Neural cell (in vitro differentiated cells): ENCODE measurements around the gene NAV1. TPM values are rescaled to one million over a fixed set of nuclear protein-coding genes. Genes with fewer than 3 reads are reported as not detected.

ENCODE experiments used
- H2AFZ ChIP-seq: fragments of 200-600, 300-800 bp; sonication (generic), shearing (Covaris generic); 2 replicates; pipeline ENCODE4 v1.6.0; 2014; ENCODE audit warnings: low read depth, mild to moderate bottlenecking, antibody characterized with exemption, low read length, moderate library complexity
- H3F3A ChIP-seq: fragments of 200-600 bp; shearing (Covaris generic); 2 replicates; pipeline ENCODE4 v1.6.1; 2016; ENCODE audit warnings: mild to moderate bottlenecking, moderate library complexity, mixed read lengths, antibody characterized with exemption, low read length; ENCODE audit not compliant: insufficient read depth, poor library complexity, severe bottlenecking
- H3K27ac ChIP-seq: fragments of 200-600, 300-800 bp; sonication (generic), shearing (Covaris generic); 2 replicates; pipeline ENCODE4 v1.5.1; 2014; ENCODE audit warnings: mild to moderate bottlenecking, low read length, moderate library complexity
- H3K27me3 ChIP-seq: fragments of 300-800, 200-600 bp; sonication (generic), shearing (Covaris generic); 2 replicates; pipeline ENCODE4 v1.6.0; 2014; ENCODE audit warnings: mild to moderate bottlenecking, low read depth, low read length, moderate library complexity; ENCODE audit not compliant: insufficient read depth
- H3K36me3 ChIP-seq: fragments of 300-800, 200-600 bp; sonication (generic), shearing (Covaris generic); 2 replicates; pipeline ENCODE4 v1.5.1; 2014; ENCODE audit warnings: mild to moderate bottlenecking, antibody characterized with exemption, low read length, moderate library complexity; ENCODE audit not compliant: insufficient read depth
- H3K4me2 ChIP-seq: fragments of 300-800, 200-600 bp; sonication (generic), shearing (Covaris generic); 2 replicates; pipeline ENCODE4 v1.6.0; 2014; ENCODE audit warnings: mild to moderate bottlenecking, low read length
- H3K4me3 ChIP-seq: fragments of 300-800, 200-600 bp; sonication (generic), shearing (Covaris generic); 2 replicates; pipeline ENCODE4 v1.5.1; 2014; ENCODE audit warnings: mild to moderate bottlenecking, low read length, moderate library complexity
- H3K79me2 ChIP-seq: fragments of 200-600 bp; shearing (Covaris generic); replicated peaks from 2 replicates; pipeline ENCODE4 v1.6.0; 2014; ENCODE audit warnings: mild to moderate bottlenecking, low read length, moderate library complexity; ENCODE audit not compliant: insufficient read depth
- H3K9ac ChIP-seq: fragments of 300-800, 200-600 bp; sonication (generic), shearing (Covaris generic); 2 replicates; pipeline ENCODE4 v1.6.1; 2016; ENCODE audit warnings: mild to moderate bottlenecking, low read length, mixed read lengths
- H3K9me2 ChIP-seq: fragments of 200-600 bp; shearing (Covaris generic); 2 replicates; pipeline ENCODE4 v1.6.1; 2016; ENCODE audit warnings: mild to moderate bottlenecking, low read length, mixed read lengths; ENCODE audit not compliant: insufficient read depth
- H3K9me3 ChIP-seq: fragments of 200-600, 300-800 bp; sonication (generic), shearing (Covaris generic); 2 replicates; pipeline ENCODE4 v1.6.1; 2016; ENCODE audit warnings: mild to moderate bottlenecking, mixed run types, low read length, moderate library complexity, mixed read lengths
- H4K20me1 ChIP-seq: fragments of 200-600 bp; shearing (Covaris generic); 2 replicates; pipeline ENCODE4 v1.6.1; 2016; ENCODE audit warnings: mild to moderate bottlenecking, mixed run types; ENCODE audit not compliant: insufficient read depth
- EP300 ChIP-seq: fragments of 450-650 bp; conservative IDR thresholded peaks from 2 replicates; pipeline ENCODE4 v1.6.1; 2014; ENCODE audit warnings: antibody characterized with exemption, mild to moderate bottlenecking, moderate library complexity; ENCODE audit not compliant: poor library complexity, severe bottlenecking
- EZH2 ChIP-seq: fragments of 200-600, 300-800 bp; shearing (Covaris generic), sonication (generic); IDR thresholded peaks from 2 replicates; pipeline ENCODE4 v1.6.1; 2014; ENCODE audit warnings: antibody characterized with exemption, low read length, borderline replicate concordance, mild to moderate bottlenecking; ENCODE audit not compliant: insufficient read depth, poor library complexity, severe bottlenecking
- MXI1 ChIP-seq: fragments of 450-650 bp; conservative IDR thresholded peaks from 2 replicates; pipeline ENCODE4 v1.6.1; 2014; ENCODE audit warnings: antibody characterized with exemption, mild to moderate bottlenecking; ENCODE audit not compliant: poor library complexity, severe bottlenecking
- POLR2AphosphoS5 ChIP-seq: IDR thresholded peaks from 2 replicates; pipeline ENCODE4 v1.6.1; 2012
- RAD21 ChIP-seq: fragments of 450-650 bp; conservative IDR thresholded peaks from 2 replicates; pipeline ENCODE4 v1.6.1; 2014; ENCODE audit warnings: antibody characterized with exemption, mild to moderate bottlenecking, moderate library complexity
- SMC3 ChIP-seq: fragments of 450-650 bp; conservative IDR thresholded peaks from 2 replicates; pipeline ENCODE4 v1.6.1; 2014; ENCODE audit warnings: antibody characterized with exemption, mild to moderate bottlenecking, moderate library complexity; ENCODE audit not compliant: poor library complexity
- TAF1 ChIP-seq: IDR thresholded peaks from 2 replicates; pipeline ENCODE4 v1.6.1; 2012; ENCODE audit warnings: low read depth
- polyA plus RNA-seq: library from polyadenylated mRNA; depleted of rRNA; stranded (reverse); fragments of >200 nt; gene quantifications from 2 replicates; pipeline ENCODE4 v1.2.3, GENCODE V29; 2014
- TF ChIP-seq, protein P1 (sequence below): fragments of 450-650 bp; IDR thresholded peaks from 2 replicates; pipeline ENCODE4 v1.5.1; 2014; ENCODE audit warnings: antibody characterized with exemption, mild to moderate bottlenecking, moderate library complexity; ENCODE audit not compliant: poor library complexity, severe bottlenecking
- TF ChIP-seq, protein P2 (sequence below): IDR thresholded peaks from 2 replicates; pipeline ENCODE4 v1.6.1; 2012; ENCODE audit warnings: borderline replicate concordance

The NAV1 gene
- polyA plus RNA-seq, 1 donor from 2014 or later: 33.2 TPM

DNA sequence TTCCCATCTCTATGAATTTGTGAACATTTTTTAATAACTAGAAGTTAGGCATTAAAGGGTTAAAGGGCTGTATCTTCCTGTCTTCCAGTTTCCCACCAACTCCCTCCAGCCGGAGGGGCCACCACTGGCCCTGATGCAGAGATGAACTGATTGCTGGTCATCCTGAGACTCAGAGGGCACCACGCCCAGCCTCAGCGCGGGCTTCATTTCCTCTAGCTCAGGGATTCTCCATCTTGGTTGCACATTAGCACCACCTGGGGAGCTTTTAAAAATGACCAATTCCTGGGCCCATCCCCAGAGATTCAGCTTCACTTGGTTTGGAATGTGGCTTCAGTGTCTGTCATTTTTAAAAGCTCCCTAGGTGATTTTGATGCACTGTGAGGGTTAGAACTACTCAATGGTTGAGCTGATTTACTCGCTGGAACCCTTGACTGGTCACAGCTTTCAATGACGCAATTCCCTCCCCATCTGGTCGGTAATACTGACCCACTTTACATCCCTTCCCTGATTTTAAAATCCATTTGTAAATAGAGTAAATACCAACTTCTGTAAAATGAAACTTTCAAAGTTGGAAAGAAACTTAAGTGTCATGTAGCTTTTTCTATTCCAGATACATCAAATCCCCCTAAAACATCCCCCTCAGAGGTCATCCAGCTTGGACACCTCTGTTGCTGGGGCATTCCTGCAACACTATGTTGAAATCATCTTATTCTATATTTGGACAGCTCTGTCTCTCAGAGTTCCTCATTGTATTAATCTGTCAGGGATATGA is 5.1 kb downstream of the NAV1 start:
- H2AFZ ChIP-seq: no peak overlapping the region
- no peaks in the 10 kb centered on the region for H3F3A ChIP-seq
- H3K36me3 ChIP-seq: no peaks in the 10 kb centered on the region
- H3K4me3 ChIP-seq: no peak overlapping the region
- H3K4me2 ChIP-seq: no peak overlapping the region
- H4K20me1 ChIP-seq: no peaks in the 10 kb centered on the region
- no peaks in the 10 kb centered on the region for H3K9me3 ChIP-seq
- H3K79me2 ChIP-seq: no peaks in the 10 kb centered on the region
- TF ChIP-seq, protein P1, sequence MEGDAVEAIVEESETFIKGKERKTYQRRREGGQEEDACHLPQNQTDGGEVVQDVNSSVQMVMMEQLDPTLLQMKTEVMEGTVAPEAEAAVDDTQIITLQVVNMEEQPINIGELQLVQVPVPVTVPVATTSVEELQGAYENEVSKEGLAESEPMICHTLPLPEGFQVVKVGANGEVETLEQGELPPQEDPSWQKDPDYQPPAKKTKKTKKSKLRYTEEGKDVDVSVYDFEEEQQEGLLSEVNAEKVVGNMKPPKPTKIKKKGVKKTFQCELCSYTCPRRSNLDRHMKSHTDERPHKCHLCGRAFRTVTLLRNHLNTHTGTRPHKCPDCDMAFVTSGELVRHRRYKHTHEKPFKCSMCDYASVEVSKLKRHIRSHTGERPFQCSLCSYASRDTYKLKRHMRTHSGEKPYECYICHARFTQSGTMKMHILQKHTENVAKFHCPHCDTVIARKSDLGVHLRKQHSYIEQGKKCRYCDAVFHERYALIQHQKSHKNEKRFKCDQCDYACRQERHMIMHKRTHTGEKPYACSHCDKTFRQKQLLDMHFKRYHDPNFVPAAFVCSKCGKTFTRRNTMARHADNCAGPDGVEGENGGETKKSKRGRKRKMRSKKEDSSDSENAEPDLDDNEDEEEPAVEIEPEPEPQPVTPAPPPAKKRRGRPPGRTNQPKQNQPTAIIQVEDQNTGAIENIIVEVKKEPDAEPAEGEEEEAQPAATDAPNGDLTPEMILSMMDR: no peak
- TF ChIP-seq POLR2AphosphoS5 (no peak), SMC3 (no peak), EZH2 (no peak), MXI1 (no peak), RAD21 (no peak), EP300 (no peak), TAF1 (no peak)
- TF ChIP-seq, protein P2, sequence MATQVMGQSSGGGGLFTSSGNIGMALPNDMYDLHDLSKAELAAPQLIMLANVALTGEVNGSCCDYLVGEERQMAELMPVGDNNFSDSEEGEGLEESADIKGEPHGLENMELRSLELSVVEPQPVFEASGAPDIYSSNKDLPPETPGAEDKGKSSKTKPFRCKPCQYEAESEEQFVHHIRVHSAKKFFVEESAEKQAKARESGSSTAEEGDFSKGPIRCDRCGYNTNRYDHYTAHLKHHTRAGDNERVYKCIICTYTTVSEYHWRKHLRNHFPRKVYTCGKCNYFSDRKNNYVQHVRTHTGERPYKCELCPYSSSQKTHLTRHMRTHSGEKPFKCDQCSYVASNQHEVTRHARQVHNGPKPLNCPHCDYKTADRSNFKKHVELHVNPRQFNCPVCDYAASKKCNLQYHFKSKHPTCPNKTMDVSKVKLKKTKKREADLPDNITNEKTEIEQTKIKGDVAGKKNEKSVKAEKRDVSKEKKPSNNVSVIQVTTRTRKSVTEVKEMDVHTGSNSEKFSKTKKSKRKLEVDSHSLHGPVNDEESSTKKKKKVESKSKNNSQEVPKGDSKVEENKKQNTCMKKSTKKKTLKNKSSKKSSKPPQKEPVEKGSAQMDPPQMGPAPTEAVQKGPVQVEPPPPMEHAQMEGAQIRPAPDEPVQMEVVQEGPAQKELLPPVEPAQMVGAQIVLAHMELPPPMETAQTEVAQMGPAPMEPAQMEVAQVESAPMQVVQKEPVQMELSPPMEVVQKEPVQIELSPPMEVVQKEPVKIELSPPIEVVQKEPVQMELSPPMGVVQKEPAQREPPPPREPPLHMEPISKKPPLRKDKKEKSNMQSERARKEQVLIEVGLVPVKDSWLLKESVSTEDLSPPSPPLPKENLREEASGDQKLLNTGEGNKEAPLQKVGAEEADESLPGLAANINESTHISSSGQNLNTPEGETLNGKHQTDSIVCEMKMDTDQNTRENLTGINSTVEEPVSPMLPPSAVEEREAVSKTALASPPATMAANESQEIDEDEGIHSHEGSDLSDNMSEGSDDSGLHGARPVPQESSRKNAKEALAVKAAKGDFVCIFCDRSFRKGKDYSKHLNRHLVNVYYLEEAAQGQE: no peak
- peaks cover 21% of the 10 kb centered on the region for H3K27me3 ChIP-seq
- H3K9me2 ChIP-seq: no peaks in the 10 kb centered on the region
- no peak overlapping the region for H3K27ac ChIP-seq
- no peak overlapping the region for H3K9ac ChIP-seq

DNA sequence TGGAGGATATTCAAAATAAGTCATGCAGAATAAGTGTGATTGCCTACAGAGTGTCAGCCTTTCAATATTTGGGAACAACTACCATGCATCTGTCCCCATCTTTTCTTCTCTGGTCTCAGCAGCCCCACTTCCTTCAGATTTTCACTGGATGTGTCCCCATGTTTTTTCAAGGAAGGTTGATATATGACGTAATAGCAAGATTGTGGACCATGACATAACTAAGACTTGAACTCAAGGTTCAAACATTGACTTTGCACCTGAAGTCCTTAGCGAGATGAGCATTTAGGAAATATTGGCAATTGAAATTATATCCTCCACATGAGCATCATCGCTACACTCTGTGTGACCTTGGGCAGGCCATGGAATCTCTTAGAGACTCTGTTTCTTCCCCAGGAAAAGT is 5.8 kb downstream of the NAV1 start:
- Histone ChIP-seq H3K79me2 (no peaks in the 10 kb centered on the region), H3F3A (no peaks in the 10 kb centered on the region), H3K36me3 (no peaks in the 10 kb centered on the region), H3K9ac (no peak overlapping the region), H3K9me3 (no peaks in the 10 kb centered on the region), H3K9me2 (no peaks in the 10 kb centered on the region), H3K27me3 (peaks cover 14% of the 10 kb centered on the region), H3K4me3 (no peak overlapping the region), H4K20me1 (no peaks in the 10 kb centered on the region), H3K4me2 (no peak overlapping the region), H2AFZ (no peak overlapping the region), H3K27ac (no peak overlapping the region)
- no peak for TF ChIP-seq SMC3
